ENCODE results near the gene RNASE13.

Gene RNASE13

DNA sequence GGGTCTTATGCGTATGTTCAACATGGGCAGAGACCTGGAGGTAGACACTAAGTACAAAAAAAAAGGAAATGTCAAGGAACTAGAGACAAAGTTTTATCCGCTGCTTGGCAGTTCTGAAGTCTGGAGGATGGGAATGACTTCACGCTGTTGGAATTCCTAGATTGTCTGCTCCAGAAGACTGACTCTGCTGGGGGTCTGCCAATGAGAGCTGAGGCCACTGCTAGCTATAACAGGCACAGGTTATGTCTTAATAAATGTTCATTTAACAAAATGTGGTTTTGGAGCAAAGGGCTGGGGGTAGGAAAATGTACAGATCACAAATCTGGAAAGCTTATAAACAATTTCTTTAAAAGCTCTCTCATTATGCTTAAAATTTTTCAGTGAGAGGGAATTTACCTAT lies 28.9 kb upstream of the RNASE13 start:
- no peak for DNase-seq

GRCh38 chr14:21061347-21061668 lies 26.7 kb upstream of the RNASE13 start:
- DNase-seq = no peak

DNA sequence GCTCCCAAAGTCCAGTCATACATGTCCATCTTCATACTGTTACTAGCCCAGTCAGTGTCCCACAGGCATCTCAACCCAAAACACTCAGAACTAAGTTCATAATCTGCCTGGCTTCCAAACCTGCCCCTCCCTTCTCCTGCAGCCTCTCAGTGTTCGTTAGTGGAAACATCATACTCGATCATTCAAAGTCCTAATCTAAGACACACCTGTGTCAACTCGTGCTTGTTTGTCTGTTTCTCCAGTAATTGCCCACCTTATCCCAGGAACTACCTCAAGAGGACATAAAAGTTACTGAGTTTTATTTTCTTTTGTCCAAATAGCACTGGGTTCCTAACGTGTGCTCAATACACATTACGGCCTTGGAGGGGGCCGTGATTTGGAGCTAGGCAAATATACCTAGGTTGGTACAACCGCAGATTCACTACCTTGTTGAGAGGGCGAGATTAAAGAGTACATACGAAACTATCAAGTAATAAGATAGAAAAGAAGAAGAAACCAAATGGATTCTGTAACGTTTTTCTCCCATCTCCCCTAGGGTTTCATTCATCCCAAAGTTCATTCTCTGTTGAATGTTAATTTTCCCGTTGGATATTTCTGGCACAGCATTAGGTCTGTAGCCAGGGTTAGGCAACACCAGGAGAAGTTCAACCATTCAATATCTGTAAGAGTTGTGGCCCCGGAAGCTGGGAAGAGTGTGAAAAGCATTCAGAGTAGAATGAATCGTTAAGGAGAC lies 26.2 kb upstream of the RNASE13 start:
- no peak for DNase-seq

DNA sequence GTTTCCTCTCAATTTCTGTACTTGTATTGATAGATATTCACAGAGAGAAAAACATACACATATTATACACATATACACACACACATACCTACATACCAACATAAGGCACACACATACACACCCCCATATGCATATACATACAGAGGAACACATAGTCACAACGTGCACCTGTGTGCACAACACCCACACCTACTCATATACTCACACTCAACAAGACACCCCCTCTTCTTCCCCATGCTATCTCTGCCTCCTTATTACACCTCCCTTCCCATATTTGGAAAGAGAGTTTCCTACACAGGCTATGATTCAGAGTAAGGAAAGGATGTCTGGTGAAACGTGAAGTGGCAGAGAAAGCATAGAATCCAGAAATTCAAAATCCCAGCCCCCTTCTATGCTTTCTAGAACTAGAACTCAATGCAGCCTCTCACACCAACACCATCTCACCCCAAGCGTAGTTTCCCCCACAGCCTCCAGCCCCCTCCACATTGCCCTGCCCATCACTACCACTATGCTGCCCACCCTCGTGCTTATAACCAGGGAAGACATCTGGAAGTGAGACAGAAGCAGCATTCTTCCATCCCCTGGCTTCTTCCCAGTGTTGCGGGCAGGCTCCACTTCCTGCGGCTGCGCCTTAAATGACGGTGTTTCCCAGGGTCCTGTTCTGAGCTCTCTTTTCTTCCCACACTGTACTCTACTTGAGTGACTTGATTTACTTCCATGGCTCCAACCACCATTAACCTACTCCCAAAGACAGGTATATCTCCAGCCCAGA lies 25.4 kb upstream of the RNASE13 start:
- DNase-seq = no peak

- DNase-seq = no peak
These were observed 24.3 kb upstream of the RNASE13 start for GRCh38 chr14:21058903-21059302.

GRCh38 chr14:21057803-21058675 lies 23.4 kb upstream of the RNASE13 start, which contains the start of gene RNASE8:
Gene RNASE8 (plus strand): TSS chr14:21057822. CDS start chr14:21057893, 71 bp downstream.
- no peak for DNase-seq

DNA sequence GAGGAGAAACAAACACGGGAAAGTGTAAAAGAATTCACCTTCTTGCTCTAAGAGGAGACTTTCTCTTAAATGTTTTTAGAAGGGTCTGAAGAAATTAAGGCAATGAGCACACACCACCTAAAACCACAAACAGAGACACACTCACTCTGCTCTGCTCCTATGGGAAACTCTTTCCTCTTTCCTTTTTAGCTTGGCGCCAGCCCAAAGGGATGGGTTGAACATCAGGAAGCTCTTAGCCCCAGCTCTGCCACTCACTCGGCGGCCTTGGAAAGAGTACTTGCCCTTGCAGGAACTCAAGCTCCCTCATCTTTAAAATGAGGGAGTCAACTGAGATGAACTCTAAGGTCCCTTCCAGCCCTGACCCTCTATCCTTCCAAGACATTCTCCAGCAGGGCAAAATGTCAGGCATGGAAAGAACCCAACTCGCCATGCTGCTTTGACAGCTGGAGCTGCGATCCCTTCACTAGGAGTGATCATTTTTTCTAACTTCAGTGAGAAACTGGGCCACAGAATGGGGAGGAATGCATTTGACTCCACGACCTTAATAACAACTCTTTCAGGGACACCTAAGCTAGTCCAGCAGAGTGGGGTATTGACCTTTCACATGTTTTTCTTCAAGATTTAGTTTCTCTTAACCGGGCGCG lies 22.0 kb upstream of the RNASE13 start:
- no peak for DNase-seq

DNA sequence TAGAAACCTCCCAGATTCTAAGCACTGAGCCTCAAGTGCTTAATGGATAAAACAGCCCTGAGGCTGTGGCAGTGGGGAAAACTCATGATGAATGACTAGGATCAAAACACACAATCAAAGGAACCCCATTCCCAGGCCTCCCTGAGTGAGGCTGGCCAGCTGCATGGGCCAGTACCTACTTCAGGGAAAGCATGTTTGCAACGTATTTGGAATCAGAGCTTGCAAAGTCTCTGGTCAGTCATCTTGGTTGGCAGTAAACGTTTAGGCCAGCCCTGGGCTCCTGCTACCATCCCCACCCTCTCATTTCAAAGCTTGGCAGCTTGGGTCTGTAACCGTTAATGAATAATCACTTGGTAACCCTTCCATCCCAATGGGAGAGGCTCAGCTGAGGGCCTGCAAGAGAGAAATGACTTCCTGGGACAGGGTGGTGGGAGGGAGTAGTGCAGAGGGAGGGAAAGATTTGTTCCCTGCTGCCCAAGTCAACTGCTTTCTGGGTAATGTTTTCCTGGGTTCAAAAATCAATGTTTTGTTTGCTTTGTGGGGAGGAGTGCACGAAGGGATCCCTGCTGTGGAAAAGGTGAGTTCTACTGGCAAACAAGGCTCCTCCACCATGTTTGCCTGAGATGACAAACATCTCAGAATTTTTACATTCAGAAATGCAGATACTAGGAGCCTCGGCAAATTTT lies 21.0 kb upstream of the RNASE13 start:
- no peak for DNase-seq

- no peak for DNase-seq
These were observed 20.1 kb upstream of the RNASE13 start for GRCh38 chr14:21054768-21055145.

GRCh38 chr14:21054123-21054767 lies 19.6 kb upstream of the RNASE13 start:
- DNase-seq = no peak

DNA sequence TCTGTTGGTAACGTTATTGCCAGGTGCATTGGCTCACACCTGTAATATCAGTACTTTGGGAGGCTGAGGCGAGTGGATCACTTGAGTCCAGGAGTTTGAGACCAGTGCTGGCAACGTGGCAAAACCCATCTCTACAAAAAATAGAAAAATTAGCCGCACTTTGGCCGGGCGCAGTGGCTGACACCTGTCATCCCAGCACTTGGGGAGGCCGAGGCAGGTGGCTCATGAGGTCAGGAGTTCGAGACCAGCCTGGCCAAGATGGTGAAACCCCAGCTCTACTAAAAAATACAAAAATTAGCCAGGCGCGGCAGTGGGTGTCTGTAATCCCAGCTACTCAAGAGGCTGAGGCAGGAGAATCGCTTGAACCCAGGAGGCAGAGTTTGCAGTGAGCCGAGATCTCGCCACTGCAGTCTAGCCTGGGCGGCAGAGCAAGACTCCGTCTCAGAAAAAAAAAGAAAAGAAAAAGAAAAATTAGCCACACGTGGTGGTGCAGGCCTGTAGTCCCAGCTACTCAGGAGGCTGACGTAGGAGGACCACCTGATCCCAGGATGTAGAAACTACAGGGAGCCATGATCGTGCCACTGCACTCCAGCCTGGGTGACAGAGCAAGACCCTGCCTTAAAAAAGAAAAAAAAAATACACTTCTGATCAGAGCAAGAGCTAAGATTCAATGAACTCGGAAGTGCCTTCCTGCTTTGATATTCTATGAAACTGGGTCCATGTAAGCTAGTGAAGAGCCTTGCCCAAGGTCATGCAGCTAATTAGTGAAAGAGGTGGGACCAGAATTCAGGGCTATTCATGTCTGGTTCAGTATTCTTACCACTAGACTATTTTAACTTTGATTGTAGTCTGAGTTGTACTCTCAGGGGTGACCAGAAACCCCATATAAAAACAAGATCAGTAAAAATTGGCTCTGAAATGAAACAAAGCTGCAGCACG lies 18.8 kb upstream of the RNASE13 start:
- no peak for DNase-seq

DNA sequence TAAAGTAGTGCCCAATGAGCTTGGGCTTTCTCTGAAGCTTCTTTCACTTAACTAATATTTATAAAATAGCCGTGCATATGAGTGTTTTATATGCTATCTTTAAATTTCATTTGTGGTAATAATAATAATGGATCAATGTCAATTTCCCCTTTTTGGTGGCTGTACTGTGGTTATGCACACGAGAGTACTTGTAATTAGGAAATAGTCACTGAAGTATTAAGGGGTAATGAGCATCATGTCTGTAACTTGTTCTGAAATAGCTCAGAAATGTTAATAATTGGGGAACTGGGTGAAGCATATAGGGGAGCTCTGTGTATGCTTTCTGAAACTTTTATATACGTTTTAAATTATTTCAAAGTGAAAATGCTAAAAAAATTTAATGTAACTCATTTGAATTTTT lies 16.0 kb upstream of the RNASE13 start:
- no peak for DNase-seq

GRCh38 chr14:21049271-21049673 lies 14.7 kb upstream of the RNASE13 start:
- DNase-seq = no peak

DNA sequence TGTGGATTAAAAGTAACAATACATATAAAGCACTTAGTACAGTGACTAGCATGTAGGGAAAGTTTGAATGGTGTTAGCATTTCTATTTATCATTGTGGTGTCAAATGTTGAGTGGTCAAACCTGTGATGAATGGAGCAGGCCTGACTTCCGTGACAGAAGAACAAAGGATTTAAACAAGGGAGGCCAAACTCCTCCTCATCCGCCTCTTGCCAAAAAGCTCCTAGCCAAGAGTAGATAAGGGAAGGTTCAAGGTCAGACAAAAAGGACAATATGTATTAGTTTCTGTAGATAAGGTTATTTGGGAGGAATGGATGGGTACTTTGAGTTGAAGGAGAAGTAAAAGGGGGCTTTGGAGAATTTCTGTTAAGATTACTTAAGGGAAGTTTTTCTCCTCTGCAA lies 14.0 kb upstream of the RNASE13 start:
- DNase-seq = no peak

DNA sequence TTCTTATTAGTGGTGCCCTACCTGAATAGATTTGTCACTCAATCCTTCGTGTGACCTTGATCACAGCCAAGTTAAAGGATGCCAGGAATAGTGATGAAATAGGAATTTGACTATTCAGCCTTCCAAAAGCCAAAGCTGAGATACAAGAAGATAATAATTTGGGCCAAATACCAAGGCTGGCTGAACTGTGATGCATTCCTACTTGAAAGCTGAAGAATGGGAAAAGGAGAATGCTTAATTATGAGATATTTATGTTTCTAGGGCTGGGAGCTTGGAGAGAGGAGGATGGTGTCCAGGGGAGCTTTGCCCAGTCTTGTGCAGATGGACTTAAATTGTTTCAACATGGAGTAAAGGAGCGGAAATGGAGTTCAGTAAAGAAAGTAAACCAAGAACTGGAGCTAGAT lies 12.8 kb upstream of the RNASE13 start:
- no peak for DNase-seq

DNA sequence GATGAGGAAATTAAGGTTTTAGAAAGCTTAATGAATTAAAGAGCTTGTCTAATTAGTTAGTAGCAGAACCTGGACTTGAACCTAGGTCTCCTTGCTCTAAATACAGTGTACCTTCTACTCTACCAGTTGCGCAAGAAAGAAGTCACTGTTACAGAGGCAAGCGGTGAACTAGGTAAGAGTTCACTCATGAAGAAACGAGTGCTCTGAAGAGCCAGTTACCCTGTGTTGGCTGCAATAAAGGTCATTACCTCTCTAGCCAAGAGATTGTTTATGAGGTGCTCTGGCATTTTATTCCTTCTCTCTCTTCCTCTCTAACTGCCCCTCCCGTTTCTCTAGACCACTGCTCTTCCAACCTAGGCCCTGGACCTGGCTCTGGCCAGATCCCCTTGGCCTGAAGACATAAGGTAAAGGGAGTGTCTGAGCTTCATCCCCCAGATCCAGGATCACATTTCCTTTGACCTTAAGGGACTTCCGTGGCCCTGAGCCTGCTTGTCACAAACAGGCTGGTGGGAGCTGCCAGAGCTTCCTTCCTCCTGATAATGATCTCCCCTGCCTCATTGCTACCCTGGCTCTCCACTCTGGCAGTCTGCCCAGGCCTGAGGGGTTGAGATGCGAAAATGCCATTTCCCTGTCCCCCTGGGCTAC lies 9.5 kb upstream of the RNASE13 start:
- no peak for DNase-seq

DNA sequence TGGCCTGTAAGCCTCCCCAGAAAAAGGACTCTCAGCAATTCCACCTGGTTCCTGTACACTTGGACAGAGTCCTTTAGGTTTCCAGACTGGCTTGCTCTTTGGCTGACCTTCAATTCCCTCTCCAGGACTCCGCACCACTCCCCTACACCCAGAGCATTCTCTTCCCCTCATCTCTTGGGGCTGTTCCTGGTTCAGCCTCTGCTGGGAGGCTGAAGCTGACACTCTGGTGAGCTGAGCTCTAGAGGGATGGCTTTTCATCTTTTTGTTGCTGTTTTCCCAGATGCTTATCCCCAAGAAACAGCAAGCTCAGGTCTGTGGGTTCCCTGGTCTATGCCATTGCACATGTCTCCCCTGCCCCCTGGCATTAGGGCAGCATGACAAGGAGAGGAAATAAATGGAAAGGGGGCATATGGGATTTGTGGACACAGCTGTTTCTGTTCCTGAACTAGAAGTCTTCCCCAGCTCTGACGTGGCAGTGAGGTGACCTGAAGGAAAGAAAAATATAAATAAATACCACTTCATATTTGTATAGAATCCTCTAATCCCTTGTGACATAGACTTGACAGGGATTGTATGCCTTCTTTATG lies 8.9 kb upstream of the RNASE13 start:
- no peak for DNase-seq

GRCh38 chr14:21042918-21043317 lies 8.3 kb upstream of the RNASE13 start:
- no peak for DNase-seq

- DNase-seq = no peak
These were observed 7.2 kb upstream of the RNASE13 start, which contains the start of gene RNASE7 for GRCh38 chr14:21041676-21042433. Gene RNASE7 (plus strand): TSS chr14:21042362. CDS start chr14:21042993, 631 bp downstream.
